COR-L47 (cell line): ENCODE data around the gene ASPHD1.
"Not testable (repeated sequence)": the region's sequence is repeated elsewhere in the genome, so short reads cannot be mapped to it uniquely, and the experiment has no call there.

Source experiments
- DNase-seq: peaks from one replicate; lab custom pipeline; 2025; lab: John Stamatoyannopoulos, UW

ASPHD1 gene

GRCh38 chr16:29877266-29877961 is 22.9 kb upstream of the ASPHD1 start:
- no peak for DNase-seq

DNA sequence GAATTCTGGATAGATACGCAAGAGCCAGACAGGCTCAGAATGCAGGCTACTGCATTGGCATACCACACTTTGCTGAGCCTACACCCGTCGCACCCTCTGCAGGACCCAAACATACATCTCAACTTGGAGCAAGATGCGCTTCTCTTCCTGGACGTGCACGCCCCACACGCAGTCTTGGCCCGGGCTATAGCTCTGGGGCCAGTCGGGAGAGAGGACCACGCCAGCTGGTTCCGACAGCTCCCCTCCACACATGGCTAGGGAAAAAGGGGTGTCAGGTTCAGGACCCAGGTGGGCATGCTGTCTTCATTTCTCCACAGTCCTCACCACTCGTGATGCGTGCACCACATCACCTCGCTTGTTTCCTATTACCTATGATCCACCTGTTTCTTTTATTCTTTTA is 22.1 kb upstream of the ASPHD1 start:
- DNase-seq, result no peak

GRCh38 chr16:29881050-29881449 is 19.2 kb upstream of the ASPHD1 start:
- no peak for DNase-seq

DNA sequence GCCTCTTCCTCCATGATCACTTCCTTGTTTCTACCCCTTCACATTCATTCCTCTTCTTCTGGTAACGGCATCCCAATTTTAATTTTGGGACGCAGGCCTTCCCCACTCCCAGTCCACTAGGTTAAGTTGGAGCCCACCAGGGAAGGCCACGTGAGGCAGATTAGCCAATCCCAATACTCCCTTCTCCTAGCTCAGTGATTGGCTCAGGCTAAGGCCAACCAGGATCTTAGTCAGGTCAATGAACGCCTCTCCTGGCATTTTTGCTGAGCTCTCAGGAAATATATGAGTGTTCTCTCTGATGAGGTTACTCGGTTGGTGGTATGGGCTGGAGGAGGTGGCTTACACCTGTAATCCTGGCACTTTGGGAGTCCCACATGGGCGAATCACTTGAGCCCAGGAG is 16.3 kb upstream of the ASPHD1 start:
- no peak for DNase-seq

DNA sequence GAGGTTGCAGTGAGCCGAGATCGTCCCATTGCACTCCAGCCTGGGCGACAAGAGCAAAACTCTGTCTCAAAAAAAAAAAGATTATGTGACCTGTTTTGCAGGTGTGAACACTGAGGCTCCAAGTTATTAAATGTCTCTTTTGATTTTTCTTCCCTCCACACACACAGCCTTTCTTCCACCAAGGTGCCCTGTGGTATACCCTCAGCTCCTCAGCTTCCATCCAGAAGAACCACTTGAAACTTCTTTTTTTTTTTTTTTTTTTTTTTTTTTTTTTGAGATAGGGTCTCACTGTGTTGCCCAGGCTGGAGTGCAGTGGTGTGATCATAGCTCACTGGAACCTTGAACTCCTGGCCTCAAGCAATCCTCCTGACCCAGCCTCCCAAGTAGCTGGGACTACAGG is 10.9 kb upstream of the ASPHD1 start:
- not testable (repeated sequence) for DNase-seq

GRCh38 chr16:29891525-29892457 is 8.5 kb upstream of the ASPHD1 start:
- no peak for DNase-seq

DNA sequence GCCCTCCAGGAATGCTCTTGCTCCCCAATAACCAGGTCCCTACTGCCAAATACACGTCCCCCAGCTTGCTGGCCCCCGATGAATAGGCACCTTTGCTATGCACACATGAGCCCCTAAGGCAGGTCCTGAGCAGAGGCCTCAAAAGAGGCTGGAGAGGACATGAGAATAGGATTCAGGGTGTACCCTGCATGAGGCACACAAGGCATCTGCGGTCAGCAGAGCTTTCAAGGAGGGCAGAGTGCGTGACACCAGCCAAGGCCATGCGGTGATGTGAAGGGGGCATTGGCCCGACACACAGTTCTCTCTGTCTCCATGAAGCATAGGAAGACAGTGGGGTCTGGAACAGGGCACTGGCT is 7.9 kb upstream of the ASPHD1 start:
- no peak for DNase-seq

DNA sequence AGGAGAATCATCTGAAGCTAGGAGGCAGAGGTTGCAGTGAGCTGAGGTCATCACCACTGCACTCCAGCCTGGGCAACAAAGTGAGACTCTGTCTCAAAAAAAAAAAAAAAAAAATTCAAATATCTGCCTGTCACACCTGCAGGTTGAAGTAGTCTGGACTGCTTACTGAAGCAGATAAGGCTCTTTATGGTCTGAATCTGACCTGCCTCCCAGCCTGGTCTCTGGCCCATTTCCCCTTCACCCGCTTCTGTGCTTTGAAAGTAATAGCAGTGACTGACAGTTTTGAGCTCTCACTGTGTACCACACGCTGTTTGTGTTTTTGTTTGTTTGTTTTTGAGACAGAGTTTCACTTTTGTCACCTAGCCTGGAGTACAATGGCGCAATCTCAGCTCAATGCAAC is 6.7 kb upstream of the ASPHD1 start:
- no peak for DNase-seq

- no peak for DNase-seq
Observed at GRCh38 chr16:29894352-29894751, 5.9 kb upstream of the ASPHD1 start.

DNA sequence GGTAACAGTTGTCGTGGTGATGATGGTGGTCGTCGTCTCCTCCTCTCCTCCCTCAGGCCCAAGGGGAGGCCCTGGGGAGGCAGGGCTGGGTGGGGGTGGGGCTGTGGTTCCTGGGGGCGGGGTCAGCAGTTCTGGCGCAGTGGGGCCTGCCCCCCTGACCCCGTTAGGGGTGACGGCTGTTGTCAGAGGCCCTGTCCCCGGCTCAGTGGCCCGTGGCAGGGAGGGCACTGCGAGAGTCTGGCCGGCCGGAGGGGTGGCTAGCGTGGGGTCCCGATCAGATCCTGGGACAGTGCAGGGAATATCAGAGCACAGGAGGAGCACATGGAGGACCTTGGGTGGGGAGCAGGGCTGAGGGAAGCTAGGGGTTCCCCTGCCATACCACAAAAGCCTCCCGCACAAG is 3.4 kb upstream of the ASPHD1 start:
- DNase-seq, result no peak

GRCh38 chr16:29897333-29897732 is 3.0 kb upstream of the ASPHD1 start:
- DNase-seq, result no peak

GRCh38 chr16:29898135-29898803 is 2.0 kb upstream of the ASPHD1 start:
- no peak for DNase-seq

DNA sequence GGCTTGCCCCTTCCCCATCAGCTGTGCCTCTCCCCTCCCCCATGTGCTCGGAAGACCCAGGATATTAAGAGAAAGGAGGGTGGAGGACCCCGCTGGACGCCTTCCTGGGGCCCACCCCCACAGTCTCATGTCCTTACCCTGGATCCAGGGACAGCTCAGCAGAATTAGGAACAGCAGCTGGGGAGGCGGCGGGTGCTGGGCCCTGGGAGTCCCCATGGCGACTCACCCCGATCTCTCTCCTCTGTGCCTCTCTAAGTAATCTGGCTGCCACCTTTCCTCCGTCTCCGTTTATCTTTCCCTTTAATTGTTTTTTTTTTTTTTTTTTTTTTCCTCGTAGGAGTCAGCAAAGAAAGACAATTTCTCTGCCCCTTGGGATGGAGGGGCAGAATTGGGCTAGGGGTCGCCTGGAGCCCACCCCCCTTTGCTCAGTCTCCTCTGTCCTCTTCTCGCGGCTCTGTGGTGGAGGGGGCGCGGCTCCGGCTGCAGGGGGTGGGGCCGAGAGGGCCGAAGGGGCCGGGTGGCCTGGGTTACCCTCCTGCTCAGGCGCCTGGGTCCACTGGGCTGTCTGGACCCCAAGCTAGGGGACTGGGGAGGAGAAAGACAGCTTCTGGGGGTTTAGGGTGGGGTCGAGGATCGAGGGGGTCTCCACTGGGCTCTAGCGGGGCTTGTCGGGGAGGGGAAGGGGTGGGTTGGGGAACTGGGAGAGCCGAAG is 1.3 kb upstream of the ASPHD1 start:
- DNase-seq, result peak; percentile 62

DNA sequence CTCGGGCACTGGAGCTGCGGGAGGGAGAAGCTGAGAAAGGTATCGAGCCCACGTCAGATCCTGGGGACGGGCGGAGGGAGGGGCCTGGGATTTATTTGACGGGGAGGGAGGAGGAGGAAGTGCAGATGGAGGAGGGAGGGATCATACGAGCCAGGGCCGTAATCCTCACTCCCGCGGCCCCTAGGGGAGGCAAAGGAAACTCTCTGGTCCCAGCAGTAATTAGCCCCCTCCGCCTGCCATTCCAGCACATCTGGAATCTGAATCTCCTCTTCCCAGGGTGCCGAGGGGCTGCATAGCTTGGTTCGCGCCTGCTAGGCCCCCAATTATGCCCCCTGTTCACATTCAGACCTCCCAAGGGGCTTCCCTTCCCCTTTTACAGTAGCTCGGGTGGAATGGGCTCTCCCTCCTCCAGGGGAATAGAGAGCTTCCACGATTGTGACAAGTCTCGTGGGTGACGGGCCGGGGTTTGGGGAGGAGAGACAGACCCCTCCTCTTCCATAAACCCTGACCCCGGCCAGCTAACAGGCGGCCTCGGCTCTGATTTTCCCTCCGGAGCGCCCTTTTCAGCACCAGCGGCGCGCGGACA is 679 bp upstream of the ASPHD1 start, which contains the start of gene SEZ6L2:
SEZ6L2 (minus strand) TSS at position 35 of the 586 bp plus-strand sequence. CDS start 531 bp downstream, outside the sequence.
- DNase-seq, result peak; percentile 90

DNA sequence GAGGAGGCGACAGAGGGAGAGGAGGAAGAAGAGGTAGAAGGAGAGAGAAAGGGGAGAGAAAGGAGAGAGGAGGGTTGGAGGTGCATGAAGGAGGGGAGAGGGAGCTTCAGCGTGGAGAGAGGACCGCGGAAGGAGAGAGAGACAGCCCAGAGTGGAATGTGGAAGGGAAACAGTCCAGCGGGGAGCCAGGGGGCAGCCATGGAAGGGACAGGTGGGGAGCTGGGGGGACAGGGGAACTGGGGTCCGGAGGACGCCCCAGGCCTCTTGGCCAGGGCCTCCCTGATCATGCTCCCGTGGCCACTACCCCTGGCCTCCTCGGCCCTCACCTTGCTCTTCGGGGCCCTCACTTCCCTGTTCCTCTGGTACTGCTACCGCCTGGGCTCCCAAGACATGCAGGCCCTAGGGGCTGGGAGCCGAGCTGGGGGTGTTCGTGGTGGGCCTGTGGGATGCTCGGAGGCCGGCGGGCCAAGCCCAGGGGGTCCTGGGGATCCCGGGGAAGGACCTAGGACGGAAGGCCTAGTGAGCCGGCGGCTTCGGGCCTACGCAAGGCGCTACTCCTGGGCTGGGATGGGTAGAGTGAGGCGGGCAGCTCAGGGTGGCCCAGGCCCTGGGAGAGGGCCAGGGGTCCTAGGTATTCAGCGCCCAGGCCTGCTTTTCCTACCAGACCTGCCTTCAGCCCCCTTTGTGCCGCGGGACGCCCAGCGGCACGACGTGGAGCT is 759 bp downstream of the ASPHD1 start:
- no peak for DNase-seq

DNA sequence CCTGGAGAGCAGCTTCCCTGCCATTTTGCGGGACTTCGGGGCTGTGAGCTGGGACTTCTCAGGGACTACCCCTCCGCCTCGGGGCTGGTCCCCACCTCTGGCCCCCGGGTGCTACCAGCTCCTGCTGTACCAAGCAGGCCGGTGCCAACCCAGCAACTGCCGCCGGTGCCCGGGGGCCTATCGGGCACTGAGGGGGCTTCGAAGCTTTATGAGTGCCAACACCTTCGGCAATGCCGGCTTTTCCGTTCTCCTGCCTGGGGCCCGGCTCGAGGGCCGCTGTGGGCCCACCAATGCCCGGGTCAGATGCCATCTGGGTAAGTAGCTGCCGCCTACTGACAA is 1.3 kb downstream of the ASPHD1 start:
- no peak for DNase-seq

- no peak for DNase-seq
Observed at GRCh38 chr16:29903590-29903989, 3.3 kb downstream of the ASPHD1 start.

GRCh38 chr16:29904947-29905346 is 4.7 kb downstream of the ASPHD1 start:
- no peak for DNase-seq

DNA sequence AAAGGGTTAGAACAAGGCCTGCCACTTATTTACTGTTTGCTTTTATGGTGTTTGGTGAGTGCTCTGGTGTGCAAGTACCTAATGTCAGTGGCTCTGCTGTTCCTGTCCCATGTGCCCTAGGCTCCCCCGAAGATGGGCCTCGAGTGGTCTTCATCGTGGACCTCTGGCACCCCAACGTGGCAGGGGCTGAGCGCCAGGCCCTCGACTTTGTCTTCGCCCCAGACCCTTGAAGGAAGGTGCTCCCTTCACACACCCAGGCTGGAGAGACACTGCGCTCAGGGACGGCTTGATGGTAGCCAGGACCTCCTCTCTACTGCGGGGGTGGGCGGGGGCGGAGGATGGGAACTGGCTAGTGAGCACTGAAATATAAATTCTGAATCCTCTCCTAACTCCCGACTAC is 5.4 kb downstream of the ASPHD1 start:
- no peak for DNase-seq

- no peak for DNase-seq
Observed at GRCh38 chr16:29906520-29907244, 6.4 kb downstream of the ASPHD1 start.
